NK-92 (cell line): ENCODE data around the gene MGRN1.

Experiments used
- DNase-seq: peaks from one replicate; lab custom pipeline; 2025; ENCODE audit not compliant: unreplicated experiment; lab: John Stamatoyannopoulos, UW

The MGRN1 gene

GRCh38 chr16:4624015-4624826, at the start of gene MGRN1:
Gene MGRN1 (plus strand): TSS chr16:4624826. CDS start chr16:4624961, 135 bp downstream.
- no peak for DNase-seq

GRCh38 chr16:4574919-4575705, 49.5 kb upstream of the MGRN1 start:
- DNase-seq, result no peak

GRCh38 chr16:4576008-4576407, 48.6 kb upstream of the MGRN1 start:
- no peak for DNase-seq

- DNase-seq, result no peak
These were observed 45.6 kb upstream of the MGRN1 start for GRCh38 chr16:4578961-4579530.

- DNase-seq, result no peak
These were observed 44.4 kb upstream of the MGRN1 start for GRCh38 chr16:4580250-4580649.

- DNase-seq, result no peak
These were observed 40.7 kb upstream of the MGRN1 start for GRCh38 chr16:4583906-4584305.

GRCh38 chr16:4586291-4586690, 38.3 kb upstream of the MGRN1 start:
- DNase-seq, result no peak

- no peak for DNase-seq
These were observed 36.2 kb upstream of the MGRN1 start for GRCh38 chr16:4588386-4588785.

GRCh38 chr16:4588961-4589360, 35.7 kb upstream of the MGRN1 start:
- no peak for DNase-seq

GRCh38 chr16:4591191-4591590, 33.4 kb upstream of the MGRN1 start:
- DNase-seq, result no peak

GRCh38 chr16:4591706-4592470, 32.7 kb upstream of the MGRN1 start:
- DNase-seq, result no peak

- no peak for DNase-seq
These were observed 31.5 kb upstream of the MGRN1 start for GRCh38 chr16:4593086-4593485.

- DNase-seq, result no peak
These were observed 29.9 kb upstream of the MGRN1 start for GRCh38 chr16:4594433-4595410.

- no peak for DNase-seq
These were observed 27.5 kb upstream of the MGRN1 start for GRCh38 chr16:4597174-4597573.

GRCh38 chr16:4599037-4599436, 25.6 kb upstream of the MGRN1 start:
- DNase-seq, result no peak

GRCh38 chr16:4599545-4599944, 25.1 kb upstream of the MGRN1 start:
- no peak for DNase-seq

GRCh38 chr16:4601036-4601863, 23.4 kb upstream of the MGRN1 start:
- DNase-seq, result no peak

- DNase-seq, result no peak
These were observed 22.8 kb upstream of the MGRN1 start for GRCh38 chr16:4601864-4602186.

- no peak for DNase-seq
These were observed 22.3 kb upstream of the MGRN1 start for GRCh38 chr16:4602331-4602730.
